ENCODE measurements around the gene NEUROD6. TPM values are rescaled to one million over a fixed set of nuclear protein-coding genes. Genes with fewer than 3 reads are reported as not detected.

NEUROD6 gene
- total RNA-seq, 1 donor from 2014 or later, result not detected

- Histone ChIP-seq H3K9me3 (no peaks in the 10 kb centered on the region), H3K27ac (no peak overlapping the region), H3K36me3 (no peaks in the 10 kb centered on the region), H3K4me3 (no peak overlapping the region), H3K4me1 (no peaks in the 10 kb centered on the region), H3K27me3 (ENCODE audit: low read depth) (peaks cover 42% of the 10 kb centered on the region)
- intact Hi-C loops (cut with DNase I), result no loop called here
- ATAC-seq (no peak), DNase-seq (no peak)
- TF ChIP-seq CTCF (IDR thresholded peaks at IDR 0.05), result no peak
Measured at GRCh38 chr7:31338706-31339105, 1.8 kb downstream of the NEUROD6 start.

GRCh38 chr7:31337002-31337565, 3.4 kb downstream of the NEUROD6 start:
- Histone ChIP-seq H3K27ac (no peak overlapping the region), H3K27me3 (ENCODE audit: low read depth) (peaks cover 42% of the 10 kb centered on the region), H3K9me3 (no peaks in the 10 kb centered on the region), H3K4me1 (no peaks in the 10 kb centered on the region), H3K36me3 (no peaks in the 10 kb centered on the region), H3K4me3 (no peak overlapping the region)
- no peak for ATAC-seq
- no peak for DNase-seq
- no peak for TF ChIP-seq CTCF (IDR thresholded peaks at IDR 0.05)
- intact Hi-C loops (cut with DNase I), result no loop called here

GRCh38 chr7:31336202-31337001, 4.1 kb downstream of the NEUROD6 start:
- TF ChIP-seq CTCF (IDR thresholded peaks at IDR 0.05), result no peak
- no peaks in the 10 kb centered on the region for H3K4me1 ChIP-seq
- peak overlapping the region; percentile 31 for H3K4me3 ChIP-seq
- intact Hi-C loops (cut with DNase I), result no loop called here
- ATAC-seq (peak; percentile 46 to 71), DNase-seq (no peak)
- no peak overlapping the region for H3K27ac ChIP-seq
- H3K36me3 ChIP-seq, result no peaks in the 10 kb centered on the region
- H3K9me3 ChIP-seq, result no peaks in the 10 kb centered on the region
- H3K27me3 ChIP-seq (ENCODE audit: low read depth), result peaks cover 42% of the 10 kb centered on the region

- DNase-seq (no peak), ATAC-seq (peak in 1 of 2 donors; percentile 18)
- H3K36me3 ChIP-seq, result no peaks in the 10 kb centered on the region
- intact Hi-C loops (cut with DNase I), result no loop called here
- peak overlapping the region; percentile 31 for H3K4me3 ChIP-seq
- H3K27me3 ChIP-seq (ENCODE audit: low read depth), result peaks cover 38% of the 10 kb centered on the region
- TF ChIP-seq CTCF (IDR thresholded peaks at IDR 0.05), result no peak
- no peaks in the 10 kb centered on the region for H3K4me1 ChIP-seq
- no peak overlapping the region for H3K27ac ChIP-seq
- H3K9me3 ChIP-seq, result no peaks in the 10 kb centered on the region
Measured at GRCh38 chr7:31335884-31336201, 4.7 kb downstream of the NEUROD6 start.

- ATAC-seq, result no peak
- intact Hi-C loops (cut with DNase I), result no loop called here
- Histone ChIP-seq H3K4me1 (no peaks in the 10 kb centered on the region), H3K27ac (no peak overlapping the region), H3K36me3 (no peaks in the 10 kb centered on the region), H3K27me3 (ENCODE audit: low read depth) (peaks cover 34% of the 10 kb centered on the region), H3K9me3 (no peaks in the 10 kb centered on the region), H3K4me3 (no peak overlapping the region)
- TF ChIP-seq CTCF (IDR thresholded peaks at IDR 0.05), result no peak
- no peak for DNase-seq
Measured at GRCh38 chr7:31335161-31335856, 5.2 kb downstream of the NEUROD6 start.

Measured in lower lobe of right lung (tissue), 2 donors.